ENCODE measurements around the gene GPR137B. TPM values are rescaled to one million over a fixed set of nuclear protein-coding genes. Genes with fewer than 3 reads are reported as not detected.

Gene GPR137B
- total and polyA plus RNA-seq, 11 donors, result 14.9 to 49.8 (median 43.7) TPM

DNA sequence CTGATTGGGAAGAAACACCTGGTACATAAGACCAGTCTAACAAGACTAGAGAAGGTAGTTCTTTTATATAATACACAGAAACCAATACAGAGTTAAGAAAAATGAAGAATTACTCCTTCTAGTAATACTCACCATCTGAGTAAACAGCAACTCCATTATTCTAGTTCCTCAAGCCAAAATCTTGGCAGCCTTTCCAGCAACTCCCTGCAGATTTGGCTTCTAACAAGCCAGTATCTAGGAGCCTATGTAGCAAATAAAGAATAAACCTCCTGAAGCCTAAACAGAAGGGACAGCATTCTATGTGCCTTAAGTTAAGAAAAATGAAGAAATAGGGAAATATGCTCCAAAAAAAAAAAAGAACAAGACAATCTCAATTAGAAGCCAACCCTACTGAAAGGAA, 114.9 kb downstream of the GPR137B start:
- peaks cover 0 to 40% (median 0%) of the 10 kb centered on the region in 9 donors for H3K36me3 ChIP-seq
- H3K9me3 ChIP-seq, result peaks cover 0 to 52% (median 27%) of the 10 kb centered on the region in 12 donors
- H3K4me3 ChIP-seq, result no peak overlapping the region
- H3K4me1 ChIP-seq, result peaks cover 0 to 23% (median 1%) of the 10 kb centered on the region in 12 donors
- DNase-seq (no peak), ATAC-seq (no peak)
- intact Hi-C loops (cut with DNase I), result no loop called here
- H3K27ac ChIP-seq, result no peak overlapping the region
- no peaks in the 10 kb centered on the region for H3K27me3 ChIP-seq
- TF ChIP-seq, protein P1, sequence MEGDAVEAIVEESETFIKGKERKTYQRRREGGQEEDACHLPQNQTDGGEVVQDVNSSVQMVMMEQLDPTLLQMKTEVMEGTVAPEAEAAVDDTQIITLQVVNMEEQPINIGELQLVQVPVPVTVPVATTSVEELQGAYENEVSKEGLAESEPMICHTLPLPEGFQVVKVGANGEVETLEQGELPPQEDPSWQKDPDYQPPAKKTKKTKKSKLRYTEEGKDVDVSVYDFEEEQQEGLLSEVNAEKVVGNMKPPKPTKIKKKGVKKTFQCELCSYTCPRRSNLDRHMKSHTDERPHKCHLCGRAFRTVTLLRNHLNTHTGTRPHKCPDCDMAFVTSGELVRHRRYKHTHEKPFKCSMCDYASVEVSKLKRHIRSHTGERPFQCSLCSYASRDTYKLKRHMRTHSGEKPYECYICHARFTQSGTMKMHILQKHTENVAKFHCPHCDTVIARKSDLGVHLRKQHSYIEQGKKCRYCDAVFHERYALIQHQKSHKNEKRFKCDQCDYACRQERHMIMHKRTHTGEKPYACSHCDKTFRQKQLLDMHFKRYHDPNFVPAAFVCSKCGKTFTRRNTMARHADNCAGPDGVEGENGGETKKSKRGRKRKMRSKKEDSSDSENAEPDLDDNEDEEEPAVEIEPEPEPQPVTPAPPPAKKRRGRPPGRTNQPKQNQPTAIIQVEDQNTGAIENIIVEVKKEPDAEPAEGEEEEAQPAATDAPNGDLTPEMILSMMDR (IDR thresholded peaks at IDR 0.05), result no peak
- no peak for TF ChIP-seq POLR2A (IDR thresholded peaks at IDR 0.05)

DNA sequence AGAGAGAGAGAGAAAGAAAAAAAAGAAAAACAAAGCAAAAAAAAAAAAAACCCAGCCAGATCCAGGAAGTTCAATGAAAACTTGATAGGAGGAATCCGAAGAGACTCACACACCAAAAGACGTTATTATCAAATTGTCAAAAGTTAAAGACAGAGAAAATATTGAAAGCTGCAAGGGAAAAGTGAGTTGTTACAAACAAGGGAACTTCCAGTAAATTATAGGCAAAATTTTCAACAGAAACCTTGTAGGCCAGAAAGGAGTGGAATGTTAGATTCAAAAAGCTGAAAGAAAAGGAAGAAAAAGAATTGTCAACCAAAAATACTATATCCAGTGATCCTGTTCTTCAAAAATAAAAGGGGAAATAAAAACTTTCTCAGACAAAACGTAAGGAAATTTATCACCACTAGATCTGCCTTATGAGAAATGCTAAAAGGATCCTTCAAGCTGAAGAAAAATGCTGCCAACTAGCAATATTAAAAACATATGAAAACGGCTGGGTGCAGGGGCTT, 115.8 kb downstream of the GPR137B start:
- 83 to 96% (median 95%) methylated on average over 4 of the region's 4 CpGs for WGBS, 4 donors
- TF ChIP-seq, protein P1 (IDR thresholded peaks at IDR 0.05), result no peak
- no peak for TF ChIP-seq POLR2A (IDR thresholded peaks at IDR 0.05)
- Histone ChIP-seq H3K9me3 (peaks cover 0 to 59% (median 27%) of the 10 kb centered on the region in 12 donors), H3K36me3 (peaks cover 0 to 42% (median 0%) of the 10 kb centered on the region in 9 donors), H3K4me1 (peaks cover 0 to 19% (median 0%) of the 10 kb centered on the region in 12 donors), H3K4me3 (no peak overlapping the region), H3K27me3 (no peaks in the 10 kb centered on the region), H3K27ac (no peak overlapping the region)
- DNase-seq, result no peak
- ATAC-seq, result no peak
- intact Hi-C loops (cut with DNase I), result no loop called here

Other genes starting within 250 kb of the GPR137B start
- 100 to 1,000 TPM in 2 of 9 donors, 10 to 100 TPM in 7; 33.3 to 157 (median 61.7) TPM for gene NID1, start 77.4 kb upstream of the GPR137B start, total RNA-seq
- 10 to 100 TPM; 19.4 to 89.6 TPM for gene NID1, start 77.4 kb upstream of the GPR137B start, polyA plus RNA-seq
- gene ERO1B, start 139.4 kb downstream of the GPR137B start, total RNA-seq, result 10 to 100 TPM in 3 of 9 donors, 1 to 10 TPM in 6; 6.1 to 11.4 (median 6.9) TPM
- gene ERO1B, start 139.4 kb downstream of the GPR137B start, polyA plus RNA-seq, result 10 to 100 TPM in 1 of 2 donors, 1 to 10 TPM in 1; 3.6 to 13.9 TPM

All from heart left ventricle (tissue), 16 donors.